HG02973 (cell line): ENCODE results near the gene PI16.
A peak's percentile ranks its signal among the peaks of the same experiment; 100 is the strongest.
"Not testable (repeated sequence)": the region's sequence is repeated elsewhere in the genome, so short reads cannot be mapped to it uniquely, and the experiment has no call there.

Experiments
- ATAC-seq: cut with Tn5 transposase; IDR thresholded peaks from one replicate; pipeline ENCODE4 v1.9.1; 2021; ENCODE audit warnings: moderate library complexity; ENCODE audit not compliant: unreplicated experiment

Gene PI16

DNA sequence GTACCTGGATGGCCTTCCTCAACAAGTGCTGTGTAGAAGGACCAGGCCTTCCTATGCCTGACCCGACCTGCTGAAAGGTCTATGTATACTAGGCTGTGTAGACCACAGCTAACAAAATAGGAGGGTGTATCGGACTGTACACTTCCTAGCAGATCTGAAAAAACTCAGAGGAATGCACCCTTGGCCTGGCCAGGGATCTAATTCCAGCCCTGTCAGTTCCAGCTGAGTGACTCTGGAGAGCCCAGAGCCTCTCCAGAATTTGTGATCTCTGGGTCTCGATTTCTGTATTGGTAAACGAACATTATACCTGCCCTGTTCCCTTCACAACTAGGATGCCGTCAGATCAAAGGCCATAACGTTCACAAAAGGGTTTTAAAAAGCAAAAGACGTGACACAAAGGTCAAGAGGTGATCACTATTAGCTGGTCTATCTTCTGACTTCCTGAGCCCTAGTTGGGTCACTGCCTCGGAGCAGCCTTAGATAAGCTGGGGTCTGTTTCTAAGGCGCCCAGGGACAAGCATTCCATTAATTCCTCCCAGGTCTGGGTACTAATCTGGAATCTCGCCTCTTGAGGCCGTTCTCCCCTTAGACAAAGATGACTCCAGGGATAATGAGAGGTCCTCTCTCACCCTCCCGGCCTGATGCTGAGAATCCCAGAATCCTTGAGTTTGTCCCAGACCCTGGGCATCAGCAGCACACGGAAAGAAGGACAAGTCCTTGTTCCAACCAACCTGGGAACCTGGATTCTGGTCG, 17.6 kb downstream of the PI16 start:
- no peak for ATAC-seq

DNA sequence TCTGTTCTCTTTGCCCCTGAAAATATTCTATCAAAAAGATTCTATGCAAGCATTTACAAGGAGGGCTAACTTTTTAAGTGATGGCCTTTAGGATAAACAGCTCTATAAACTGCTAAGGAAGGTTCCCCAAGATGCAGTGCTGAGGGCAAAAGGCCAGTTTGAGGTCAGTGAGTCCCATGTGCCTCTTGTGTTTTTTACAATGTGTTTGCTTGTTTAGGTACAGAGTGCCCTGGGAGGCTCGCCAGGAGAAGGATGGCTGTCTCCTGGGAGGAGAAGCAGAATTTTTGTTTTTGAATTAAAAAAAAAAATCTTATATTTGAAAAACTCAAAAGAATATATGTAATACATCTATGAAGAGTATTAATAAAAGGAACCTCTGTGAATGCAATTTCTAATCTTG, 18.7 kb downstream of the PI16 start:
- ATAC-seq, result no peak

- ATAC-seq, result no peak
Observed at GRCh38 chr6:36973647-36974046, 19.1 kb downstream of the PI16 start.

- no peak for ATAC-seq
Observed at GRCh38 chr6:36975231-36976006, 20.9 kb downstream of the PI16 start.

- no peak for ATAC-seq
Observed at GRCh38 chr6:36976007-36976264, 21.4 kb downstream of the PI16 start.

GRCh38 chr6:36976509-36976908, 22.0 kb downstream of the PI16 start:
- ATAC-seq, result no peak

GRCh38 chr6:36976931-36977330, 22.4 kb downstream of the PI16 start:
- ATAC-seq, result no peak

GRCh38 chr6:36977470-36977941, 23.0 kb downstream of the PI16 start:
- no peak for ATAC-seq

DNA sequence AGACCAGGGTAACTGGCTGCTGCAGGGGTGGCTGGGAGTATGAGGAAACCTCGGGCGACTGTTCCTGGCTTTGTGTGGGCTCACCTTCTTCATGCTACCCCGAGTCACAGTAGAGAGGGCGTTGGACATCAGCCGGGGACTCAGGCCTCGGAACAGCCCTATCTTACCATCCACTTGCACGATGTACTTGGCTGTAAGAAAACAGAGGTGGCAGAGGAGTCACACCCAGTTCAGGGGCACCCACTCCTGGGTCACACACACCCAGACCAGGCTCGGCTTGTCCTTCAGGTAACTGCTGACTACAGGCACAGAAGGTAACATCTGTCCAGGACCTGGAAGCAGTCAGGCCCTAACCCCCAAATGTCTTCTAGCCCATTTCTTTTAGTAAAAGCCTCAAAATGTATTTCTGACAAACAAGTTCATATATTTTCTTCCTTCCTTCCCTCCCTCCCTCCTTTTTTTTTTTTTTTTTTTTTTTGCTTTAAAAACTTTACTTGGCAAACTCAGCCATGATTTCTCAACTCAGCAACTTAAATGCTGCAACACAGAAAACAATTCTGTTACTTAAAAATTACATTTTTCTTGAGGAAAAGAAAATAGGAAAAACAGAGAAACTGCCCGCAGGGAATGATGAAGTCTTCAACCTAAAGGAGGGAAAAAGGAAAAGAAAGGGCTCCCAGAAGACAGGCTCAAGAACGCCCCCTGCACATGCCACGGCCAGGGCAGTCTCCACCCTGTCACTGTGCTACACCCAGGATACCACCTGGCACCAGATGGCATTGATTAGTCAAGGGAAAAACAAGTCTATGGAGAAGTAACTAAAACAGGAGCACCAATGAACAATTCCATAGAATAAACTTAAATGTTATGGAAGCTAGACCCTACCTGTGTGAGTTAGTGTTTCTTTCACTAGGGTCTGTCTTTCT, 24.1 kb downstream of the PI16 start:
- no peak for ATAC-seq

- no peak for ATAC-seq
Observed at GRCh38 chr6:36979347-36979742, 24.8 kb downstream of the PI16 start.

DNA sequence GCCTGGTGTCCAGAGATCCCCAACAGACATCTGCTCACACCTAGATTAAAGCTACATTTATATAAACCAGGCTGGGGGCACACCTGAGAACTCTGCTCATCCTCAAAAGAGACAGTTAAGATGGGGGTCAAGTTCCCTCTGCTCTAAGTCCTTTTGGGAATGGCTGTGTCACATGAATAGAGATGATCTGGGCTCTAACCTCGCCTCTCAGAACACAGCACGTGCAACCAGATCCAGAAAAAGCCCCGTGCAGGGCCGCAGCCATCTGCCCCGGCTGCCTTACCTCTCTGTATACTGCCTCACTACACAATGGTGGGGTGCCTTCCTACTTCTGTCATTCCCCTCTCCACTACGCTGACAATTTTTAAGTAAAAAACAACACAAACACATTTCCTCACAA, 25.6 kb downstream of the PI16 start:
- no peak for ATAC-seq

- ATAC-seq, result no peak
Observed at GRCh38 chr6:36980876-36981619, 26.5 kb downstream of the PI16 start.

GRCh38 chr6:36983538-36983937, 29.0 kb downstream of the PI16 start:
- no peak for ATAC-seq

DNA sequence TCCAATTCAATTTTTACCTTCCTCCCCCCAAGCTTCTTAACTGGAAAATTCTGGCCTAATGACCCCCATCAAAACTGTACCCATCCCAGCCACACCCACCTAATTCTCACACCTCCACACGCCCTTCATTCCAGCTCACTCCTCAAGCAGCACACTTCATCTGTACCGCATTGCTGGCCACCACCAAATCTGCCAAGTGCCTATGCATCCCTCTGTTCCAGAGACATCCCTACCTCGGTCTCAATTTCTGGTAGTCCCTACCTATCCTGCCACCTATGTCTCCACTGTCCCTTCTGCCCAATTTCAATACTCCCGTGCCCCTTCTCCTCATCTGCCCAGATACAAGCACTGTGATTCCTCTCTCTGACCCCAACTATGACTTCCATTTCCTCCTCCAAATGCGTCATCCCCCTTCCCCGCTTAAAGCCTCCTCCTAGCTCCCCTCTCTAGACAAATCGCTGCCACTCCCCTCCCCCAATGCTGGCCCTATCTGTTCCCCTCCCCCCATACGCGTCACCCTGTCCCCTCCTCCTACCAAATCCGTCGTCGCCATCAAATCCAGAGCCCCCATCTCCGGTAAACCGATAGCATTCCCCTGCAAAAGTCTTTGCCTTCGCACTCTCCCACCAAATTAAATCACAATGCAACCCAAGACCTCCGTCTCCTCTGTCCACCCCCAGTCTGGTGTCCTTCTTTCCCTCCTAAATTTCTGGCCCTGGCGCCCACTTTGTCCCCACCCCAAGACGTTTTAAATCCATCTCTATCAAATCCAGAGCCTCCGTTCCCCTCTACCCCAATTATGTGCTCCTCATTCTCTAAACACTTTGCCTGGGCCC, 30.3 kb downstream of the PI16 start:
- no peak for ATAC-seq

DNA sequence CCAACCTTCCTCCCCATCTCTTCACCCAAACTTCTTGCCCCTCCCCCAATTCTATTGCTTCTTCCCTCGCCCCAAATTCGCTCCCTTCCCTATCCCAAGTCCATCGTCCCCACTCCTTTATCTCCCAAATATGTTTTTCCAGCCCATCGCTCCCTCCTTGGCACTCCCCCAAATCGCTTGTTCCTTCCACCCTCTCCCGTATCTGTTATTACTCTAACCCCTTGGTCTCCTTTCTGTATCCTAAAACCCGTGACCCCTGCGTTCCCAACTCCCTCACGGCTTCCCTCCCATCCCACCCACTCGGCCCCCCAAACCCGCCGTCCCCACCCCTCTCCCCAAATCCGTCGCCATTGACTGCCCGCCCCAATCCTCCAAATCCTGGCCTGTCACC, 30.9 kb downstream of the PI16 start:
- peak; percentile 2 for ATAC-seq

GRCh38 chr6:36985808-36986703, 31.5 kb downstream of the PI16 start, which contains the start of gene MTCH1:
TSS of gene MTCH1 (minus strand) at chr6:36986196. CDS start at chr6:36986173, 23 bp downstream.
- peak; percentile 70 for ATAC-seq

GRCh38 chr6:36986704-36987047, 32.1 kb downstream of the PI16 start:
- no peak for ATAC-seq

GRCh38 chr6:36989264-36989663, 34.7 kb downstream of the PI16 start:
- no peak for ATAC-seq

- ATAC-seq, result not testable (repeated sequence)
Observed at GRCh38 chr6:36990401-36990800, 35.9 kb downstream of the PI16 start.
